GM19351 (cell line): ENCODE data around the gene ARRDC3.
"Not testable (repeated sequence)": the region's sequence is repeated elsewhere in the genome, so short reads cannot be mapped to it uniquely, and the experiment has no call there.

Experiments used
- ATAC-seq: cut with Tn5 transposase; IDR thresholded peaks from one replicate; pipeline ENCODE4 v1.9.1; 2021; ENCODE audit warnings: mild to moderate bottlenecking, moderate library complexity; ENCODE audit not compliant: unreplicated experiment

The ARRDC3 gene

GRCh38 chr5:91361055-91361701 is 21.9 kb downstream of the ARRDC3 start:
- peak; percentile 92 for ATAC-seq

- no peak for ATAC-seq
Measured at GRCh38 chr5:91359962-91360609, 23.0 kb downstream of the ARRDC3 start.

- ATAC-seq = no peak
Measured at GRCh38 chr5:91357806-91358205, 25.3 kb downstream of the ARRDC3 start.

GRCh38 chr5:91357012-91357634 is 26.0 kb downstream of the ARRDC3 start:
- no peak for ATAC-seq

- ATAC-seq = peak; percentile 54
Measured at GRCh38 chr5:91354867-91355266, 28.2 kb downstream of the ARRDC3 start.

GRCh38 chr5:91352831-91353695 is 30.1 kb downstream of the ARRDC3 start:
- ATAC-seq = no peak

GRCh38 chr5:91345461-91345860 is 37.7 kb downstream of the ARRDC3 start:
- no peak for ATAC-seq

- not testable (repeated sequence) for ATAC-seq
Measured at GRCh38 chr5:91344661-91345200, 38.4 kb downstream of the ARRDC3 start.

- no peak for ATAC-seq
Measured at GRCh38 chr5:91343916-91344315, 39.2 kb downstream of the ARRDC3 start.

GRCh38 chr5:91342931-91343330 is 40.2 kb downstream of the ARRDC3 start:
- not testable (repeated sequence) for ATAC-seq

- no peak for ATAC-seq
Measured at GRCh38 chr5:91341154-91341553, 42.0 kb downstream of the ARRDC3 start.

- no peak for ATAC-seq
Measured at GRCh38 chr5:91340532-91340931, 42.6 kb downstream of the ARRDC3 start.

- no peak for ATAC-seq
Measured at GRCh38 chr5:91339063-91339705, 43.9 kb downstream of the ARRDC3 start.

- ATAC-seq = peak; percentile 79
Measured at GRCh38 chr5:91332267-91333045, 50.7 kb downstream of the ARRDC3 start.

- ATAC-seq = no peak
Measured at GRCh38 chr5:91331705-91332104, 51.4 kb downstream of the ARRDC3 start.

- ATAC-seq = no peak
Measured at GRCh38 chr5:91329283-91329682, 53.8 kb downstream of the ARRDC3 start.

GRCh38 chr5:91328743-91329142 is 54.4 kb downstream of the ARRDC3 start:
- no peak for ATAC-seq

GRCh38 chr5:91322981-91323380 is 60.1 kb downstream of the ARRDC3 start:
- not testable (repeated sequence) for ATAC-seq

- no peak for ATAC-seq
Measured at GRCh38 chr5:91319667-91320066, 63.5 kb downstream of the ARRDC3 start.

- no peak for ATAC-seq
Measured at GRCh38 chr5:91318724-91319123, 64.4 kb downstream of the ARRDC3 start.
